Activated CD4-positive, alpha-beta T cell treated with anti-CD3 and anti-CD28 coated beads for 4 hours (primary cell): ENCODE measurements around the gene TMEM219.
"Not testable (repeated sequence)": the region's sequence is repeated elsewhere in the genome, so short reads cannot be mapped to it uniquely, and the experiment has no call there.

Experiments used
- DNase-seq, 2 donors: peaks; one replicate each; pipeline ENCODE4 v3.0.0-alpha.2; 2020

Gene TMEM219

GRCh38 chr16:29961479-29962343, at the start of gene TMEM219:
Gene TMEM219 (plus strand): TSS chr16:29962079. CDS start chr16:29963144, 1,065 bp downstream.
- peak; percentile 90 to 91 for DNase-seq

GRCh38 chr16:29912087-29912486, 49.8 kb upstream of the TMEM219 start:
- no peak for DNase-seq

GRCh38 chr16:29913514-29913913, 48.4 kb upstream of the TMEM219 start:
- no peak for DNase-seq

GRCh38 chr16:29915590-29916247, 46.2 kb upstream of the TMEM219 start:
- DNase-seq: no peak

GRCh38 chr16:29916979-29917378, 44.9 kb upstream of the TMEM219 start:
- no peak for DNase-seq

GRCh38 chr16:29920288-29921033, 41.4 kb upstream of the TMEM219 start:
- DNase-seq: no peak

- DNase-seq: no peak
These were observed 40.9 kb upstream of the TMEM219 start for GRCh38 chr16:29921034-29921385.

- DNase-seq: no peak
These were observed 39.6 kb upstream of the TMEM219 start for GRCh38 chr16:29922326-29922725.

GRCh38 chr16:29922986-29923501, 38.8 kb upstream of the TMEM219 start:
- no peak for DNase-seq

GRCh38 chr16:29925105-29925756, 36.6 kb upstream of the TMEM219 start:
- no peak for DNase-seq

GRCh38 chr16:29925781-29926710, 35.8 kb upstream of the TMEM219 start, which contains the start of gene KCTD13:
Gene KCTD13 (minus strand): TSS chr16:29926226. CDS start chr16:29926033, 193 bp downstream.
- DNase-seq: peak; percentile 86 to 89

- DNase-seq: no peak
These were observed 35.2 kb upstream of the TMEM219 start for GRCh38 chr16:29926711-29927052.

GRCh38 chr16:29927070-29927905, 34.6 kb upstream of the TMEM219 start:
- no peak for DNase-seq

- DNase-seq: not testable (repeated sequence)
These were observed 30.1 kb upstream of the TMEM219 start for GRCh38 chr16:29931750-29932149.

- no peak for DNase-seq
These were observed 21.2 kb upstream of the TMEM219 start for GRCh38 chr16:29940656-29941055.

- no peak for DNase-seq
These were observed 17.8 kb upstream of the TMEM219 start for GRCh38 chr16:29943846-29944799.

GRCh38 chr16:29947897-29948296, 14.0 kb upstream of the TMEM219 start:
- DNase-seq: no peak

- no peak for DNase-seq
These were observed 10.9 kb upstream of the TMEM219 start for GRCh38 chr16:29950806-29951461.
